Smooth muscle cell (in vitro differentiated cells): ENCODE measurements around the gene ATM. TPM values are rescaled to one million over a fixed set of nuclear protein-coding genes. Genes with fewer than 3 reads are reported as not detected.

Source experiments
- DNase-seq: peaks from one replicate; lab custom pipeline; 2025; ENCODE audit not compliant: unreplicated experiment; lab: John Stamatoyannopoulos, UW
- H2AFZ ChIP-seq: fragments of 200-600 bp; sonication (generic); 2 replicates; pipeline ENCODE4 v1.6.0; 2016; ENCODE audit warnings: antibody characterized with exemption, low read depth, mild to moderate bottlenecking
- H3F3A ChIP-seq: fragments of 200-600 bp; sonication (generic); 2 replicates; pipeline ENCODE4 v1.6.0; 2017; ENCODE audit warnings: antibody characterized with exemption, low read depth
- H3K27ac ChIP-seq: fragments of 200-600 bp; sonication (generic); 2 replicates; pipeline ENCODE4 v1.5.1; 2016; ENCODE audit warnings: low read depth, mild to moderate bottlenecking
- H3K27me3 ChIP-seq: fragments of 200-600 bp; sonication (generic); 2 replicates; pipeline ENCODE4 v1.6.1; 2016; ENCODE audit warnings: low read depth, mild to moderate bottlenecking
- H3K36me3 ChIP-seq: fragments of 200-600 bp; sonication (generic); 2 replicates; pipeline ENCODE4 v1.5.1; 2016; ENCODE audit warnings: low read depth
- H3K4me1 ChIP-seq: fragments of 200-600 bp; sonication (generic); 2 replicates; pipeline ENCODE4 v1.5.1; 2016; ENCODE audit warnings: low read depth
- H3K4me2 ChIP-seq: fragments of 200-600 bp; sonication (generic); 2 replicates; pipeline ENCODE4 v1.6.0; 2016; ENCODE audit warnings: mild to moderate bottlenecking
- H3K4me3 ChIP-seq: fragments of 200-600 bp; sonication (generic); 2 replicates; pipeline ENCODE4 v1.5.1; 2016; ENCODE audit warnings: mild to moderate bottlenecking
- H3K79me2 ChIP-seq: fragments of 200-600 bp; sonication (generic); 2 replicates; pipeline ENCODE4 v1.6.0; 2016; ENCODE audit warnings: low read depth, mild to moderate bottlenecking
- H3K9ac ChIP-seq: fragments of 200-600 bp; sonication (generic); 2 replicates; pipeline ENCODE4 v1.6.0; 2016; ENCODE audit warnings: low read depth
- H3K9me3 ChIP-seq: fragments of 200-600 bp; sonication (generic); replicated peaks from 2 replicates; pipeline ENCODE4 v1.5.1; 2016; ENCODE audit warnings: low read depth
- H4K20me1 ChIP-seq: fragments of 200-600 bp; sonication (generic); 2 replicates; pipeline ENCODE4 v1.6.0; 2016; ENCODE audit warnings: low read depth
- WGBS: methylation state at CpG from one replicate; pipeline ENCODE4 v1.1.7; 2016; ENCODE audit warnings: low lambda C conversion rate; 5-methylcytosine and 5-hydroxymethylcytosine counted together
- polyA plus RNA-seq: library from polyadenylated mRNA; unstranded; fragments of >200 nt; fragmentation: Nextera tagmentation; extraction: Ambion mirVana; gene quantifications from 2 replicates; pipeline ENCODE4 v1.2.1, GENCODE V29; 2016
- total RNA-seq: library from RNA; depleted of rRNA; stranded (reverse); fragments of >200 nt; gene quantifications from 2 replicates; pipeline ENCODE4 v1.2.3, GENCODE V29; 2014
- TF ChIP-seq, protein P1 (sequence below): fragments of 200-600 bp; sonication (generic); IDR thresholded peaks from 2 replicates; pipeline ENCODE4 v1.5.1; 2017; ENCODE audit warnings: borderline replicate concordance, mild to moderate bottlenecking, antibody characterized with exemption; ENCODE audit not compliant: insufficient read depth, poor library complexity, severe bottlenecking

ATM gene
- total and polyA plus RNA-seq, 2 experiments from 2014 or later: 7.6 to 64.6 TPM

GRCh38 chr11:108233277-108233945 is 10.5 kb downstream of the ATM start:
- H3K4me1 ChIP-seq: no peaks in the 10 kb centered on the region
- H3K4me3 ChIP-seq: no peak overlapping the region
- no peak for DNase-seq
- 97% methylated on average over 2 of the region's 2 CpGs for WGBS
- H3K79me2 ChIP-seq: no peaks in the 10 kb centered on the region
- TF ChIP-seq, protein P1, sequence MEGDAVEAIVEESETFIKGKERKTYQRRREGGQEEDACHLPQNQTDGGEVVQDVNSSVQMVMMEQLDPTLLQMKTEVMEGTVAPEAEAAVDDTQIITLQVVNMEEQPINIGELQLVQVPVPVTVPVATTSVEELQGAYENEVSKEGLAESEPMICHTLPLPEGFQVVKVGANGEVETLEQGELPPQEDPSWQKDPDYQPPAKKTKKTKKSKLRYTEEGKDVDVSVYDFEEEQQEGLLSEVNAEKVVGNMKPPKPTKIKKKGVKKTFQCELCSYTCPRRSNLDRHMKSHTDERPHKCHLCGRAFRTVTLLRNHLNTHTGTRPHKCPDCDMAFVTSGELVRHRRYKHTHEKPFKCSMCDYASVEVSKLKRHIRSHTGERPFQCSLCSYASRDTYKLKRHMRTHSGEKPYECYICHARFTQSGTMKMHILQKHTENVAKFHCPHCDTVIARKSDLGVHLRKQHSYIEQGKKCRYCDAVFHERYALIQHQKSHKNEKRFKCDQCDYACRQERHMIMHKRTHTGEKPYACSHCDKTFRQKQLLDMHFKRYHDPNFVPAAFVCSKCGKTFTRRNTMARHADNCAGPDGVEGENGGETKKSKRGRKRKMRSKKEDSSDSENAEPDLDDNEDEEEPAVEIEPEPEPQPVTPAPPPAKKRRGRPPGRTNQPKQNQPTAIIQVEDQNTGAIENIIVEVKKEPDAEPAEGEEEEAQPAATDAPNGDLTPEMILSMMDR: no peak
- H3K27me3 ChIP-seq: no peaks in the 10 kb centered on the region
- no peaks in the 10 kb centered on the region for H3K9me3 ChIP-seq
- H4K20me1 ChIP-seq: no peaks in the 10 kb centered on the region
- no peak overlapping the region for H2AFZ ChIP-seq
- H3K4me2 ChIP-seq: no peak overlapping the region
- H3F3A ChIP-seq: no peaks in the 10 kb centered on the region
- H3K27ac ChIP-seq: no peak overlapping the region
- H3K9ac ChIP-seq: no peak overlapping the region
- H3K36me3 ChIP-seq: peaks cover 9% of the 10 kb centered on the region

DNA sequence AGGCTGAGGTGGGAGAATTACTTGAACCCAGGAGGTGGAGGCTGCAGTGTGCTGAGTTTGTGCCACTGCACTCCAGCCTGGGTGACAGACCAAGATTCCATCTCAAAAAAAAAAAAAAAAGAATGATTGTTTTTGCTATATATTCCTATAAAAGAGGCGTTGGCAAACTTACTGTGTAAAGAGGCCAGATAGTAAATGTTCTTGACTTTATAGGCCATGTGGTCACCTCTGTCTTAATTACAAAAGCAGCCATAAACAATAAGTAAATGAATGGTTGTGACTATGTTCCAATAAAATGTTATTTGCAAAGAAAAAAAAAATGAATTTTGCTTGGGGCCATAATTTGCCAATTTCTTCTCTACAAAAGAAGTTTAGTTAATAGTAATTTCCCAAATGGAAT is 12.3 kb downstream of the ATM start:
- Histone ChIP-seq H3K4me1 (no peaks in the 10 kb centered on the region), H3K4me2 (no peak overlapping the region), H3K4me3 (no peak overlapping the region), H3K79me2 (no peaks in the 10 kb centered on the region), H3K27me3 (no peaks in the 10 kb centered on the region), H3K9ac (no peak overlapping the region), H3K27ac (no peak overlapping the region), H3K36me3 (peaks cover 3% of the 10 kb centered on the region), H2AFZ (no peak overlapping the region), H4K20me1 (no peaks in the 10 kb centered on the region), H3K9me3 (no peaks in the 10 kb centered on the region), H3F3A (no peaks in the 10 kb centered on the region)
- 89% methylated on average over 1 of the region's 1 CpG for WGBS
- TF ChIP-seq, protein P1: no peak
- no peak for DNase-seq

- H4K20me1 ChIP-seq: no peaks in the 10 kb centered on the region
- H3K27ac ChIP-seq: no peak overlapping the region
- no peaks in the 10 kb centered on the region for H3F3A ChIP-seq
- WGBS: 99% methylated on average over 2 of the region's 2 CpGs
- no peaks in the 10 kb centered on the region for H3K9me3 ChIP-seq
- no peak overlapping the region for H3K9ac ChIP-seq
- H3K36me3 ChIP-seq: peaks cover 3% of the 10 kb centered on the region
- no peak for DNase-seq
- H2AFZ ChIP-seq: no peak overlapping the region
- H3K4me3 ChIP-seq: no peak overlapping the region
- H3K79me2 ChIP-seq: no peaks in the 10 kb centered on the region
- no peak overlapping the region for H3K4me2 ChIP-seq
- TF ChIP-seq, protein P1: no peak
- no peaks in the 10 kb centered on the region for H3K4me1 ChIP-seq
- no peaks in the 10 kb centered on the region for H3K27me3 ChIP-seq
These were observed 12.8 kb downstream of the ATM start for GRCh38 chr11:108235633-108236032.

DNA sequence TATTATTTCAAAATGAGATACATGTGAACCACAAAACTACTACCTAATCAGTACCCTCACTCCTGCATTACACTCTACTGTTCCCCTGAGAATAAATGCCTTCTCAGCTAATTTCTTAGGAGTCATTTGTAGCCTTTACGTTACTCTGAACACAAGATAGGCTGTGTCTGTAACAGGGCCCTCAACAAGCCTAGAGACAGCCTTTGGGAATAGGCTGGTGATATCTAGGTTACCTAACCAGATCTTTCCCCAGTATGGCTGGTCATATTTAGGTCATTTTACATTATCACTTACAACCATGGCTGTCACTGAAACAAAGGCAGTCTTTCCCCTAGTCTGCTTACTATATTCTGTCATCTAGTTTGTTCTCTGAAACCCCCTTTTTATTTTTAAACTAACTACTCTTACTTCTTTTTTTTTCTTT is 14.2 kb downstream of the ATM start:
- Histone ChIP-seq H2AFZ (no peak overlapping the region), H3K27me3 (no peaks in the 10 kb centered on the region), H3K9ac (no peak overlapping the region), H3F3A (no peaks in the 10 kb centered on the region), H3K36me3 (peaks cover 4% of the 10 kb centered on the region), H3K9me3 (no peaks in the 10 kb centered on the region), H3K4me3 (no peak overlapping the region), H4K20me1 (no peaks in the 10 kb centered on the region), H3K79me2 (no peaks in the 10 kb centered on the region), H3K27ac (no peak overlapping the region), H3K4me2 (no peak overlapping the region), H3K4me1 (no peaks in the 10 kb centered on the region)
- no peak for DNase-seq
- WGBS: 94% methylated on average over 1 of the region's 1 CpG
- TF ChIP-seq, protein P1: no peak
